Activated B cell treated with CpG ODN at 0.5 μM for 24 hours (primary cell): Measurements from ENCODE around the gene ZFYVE16. TPM values are rescaled to one million over a fixed set of nuclear protein-coding genes. Genes with fewer than 3 reads are reported as not detected.
A peak's percentile ranks its signal among the peaks of the same experiment; 100 is the strongest.
"Not testable (repeated sequence)": the region's sequence is repeated elsewhere in the genome, so short reads cannot be mapped to it uniquely, and the experiment has no call there.

Experiments
- ATAC-seq: fragments of 200-7000 bp; cut with Tn5 transposase; one replicate; pipeline ENCODE4 v1.10.0; 2021; ENCODE audit warnings: low read depth, mild to moderate bottlenecking, moderate library complexity
- CTCF ChIA-PET: fragments of 350-600 bp; sonication (Branson Sonifier 250); formaldehyde crosslinking; loops from one replicate; lab custom pipeline; 2021; ENCODE audit warnings: antibody characterized with exemption; lab: Charles Lee
- POLR2A ChIA-PET: fragments of 350-600 bp; sonication (Branson Sonifier 250); formaldehyde crosslinking; loops from one replicate; lab custom pipeline; 2021; ENCODE audit warnings: antibody characterized with exemption; lab: Charles Lee
- DNase-seq: peaks from one replicate; pipeline ENCODE4 v3.0.0; 2022
- H3K27ac Mint-ChIP-seq: one replicate; pipeline ENCODE4 v1.8.0; 2020; ENCODE audit warnings: mixed read lengths
- H3K27me3 Mint-ChIP-seq: one replicate; pipeline ENCODE4 v1.8.0; 2021; ENCODE audit warnings: mixed read lengths
- H3K36me3 Mint-ChIP-seq: one replicate; pipeline ENCODE4 v1.8.0; 2021; ENCODE audit warnings: low read depth, mixed read lengths
- H3K4me1 Mint-ChIP-seq: one replicate; pipeline ENCODE4 v1.8.0; 2021; ENCODE audit warnings: mixed read lengths
- H3K4me3 Mint-ChIP-seq: one replicate; pipeline ENCODE4 v1.8.0; 2020; ENCODE audit warnings: mild to moderate bottlenecking, mixed read lengths
- H3K9me3 Mint-ChIP-seq: one replicate; pipeline ENCODE4 v1.8.0; 2020; ENCODE audit warnings: mixed read lengths
- intact Hi-C: fragments of 100-400 bp; cut with micrococcal nuclease; formaldehyde crosslinking; loops from one replicate; pipeline ENCODE4 v1.15.1; 2024
- total RNA-seq: library from RNA; stranded (reverse); gene quantifications from 2 replicates; pipeline ENCODE4 v1.2.3, GENCODE V29; 2022
- TF ChIP-seq, protein P1 (sequence below): fragments of 200-600 bp; IDR thresholded peaks from one replicate; pipeline ENCODE4 v1.8.0; 2022; ENCODE audit warnings: antibody characterized with exemption, mild to moderate bottlenecking

The ZFYVE16 gene
- total RNA-seq, 1 donor from 2014 or later, result 21.1 TPM

DNA sequence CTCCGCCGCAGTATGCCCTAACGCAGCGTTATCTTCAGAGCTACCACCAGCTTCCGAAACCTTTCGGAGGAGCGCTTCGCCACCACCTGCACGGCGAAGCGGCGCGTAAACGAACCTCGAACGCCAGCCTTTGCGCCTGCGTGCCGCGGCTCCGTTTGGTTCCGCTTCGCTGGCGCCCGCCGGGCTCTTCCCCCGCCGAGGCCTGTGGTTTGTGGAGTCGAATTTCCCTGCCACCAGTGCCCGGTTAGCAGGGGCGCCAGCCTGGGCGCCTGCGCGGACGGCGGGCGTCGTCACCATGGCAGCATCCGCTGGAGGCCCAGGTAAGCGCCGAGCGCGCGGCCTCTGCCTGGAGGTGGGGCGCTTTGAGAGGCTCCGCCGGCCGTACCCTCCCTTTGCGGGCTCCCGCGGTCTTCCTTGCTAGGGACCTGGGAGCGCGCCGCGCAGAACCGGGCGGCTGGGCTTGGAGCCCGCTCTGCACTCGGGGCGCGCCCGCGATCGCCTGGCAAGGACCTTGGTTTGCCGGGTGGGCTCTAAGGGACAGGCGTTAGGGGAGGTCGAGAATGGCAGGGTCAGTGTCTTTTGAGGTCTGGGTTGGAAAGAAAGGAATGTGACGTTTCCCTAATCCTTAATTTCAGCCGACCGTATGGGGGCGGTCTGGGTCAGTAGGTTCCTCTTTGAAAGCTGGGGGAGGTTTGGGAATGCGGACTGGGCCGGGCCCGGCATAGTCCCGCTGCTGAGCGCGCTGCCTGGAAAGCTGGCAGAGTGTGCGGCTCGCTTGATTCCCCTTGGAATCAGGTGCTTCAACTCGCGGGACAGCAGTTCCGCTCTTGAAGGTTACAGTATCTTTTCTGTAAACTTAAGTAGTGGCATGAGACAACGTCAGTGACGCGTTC lies 80.2 kb downstream of the ZFYVE16 start, which contains the start of gene FAM151B:
Gene FAM151B (plus strand): TSS at position 272 of the 893 bp plus-strand sequence. CDS start 24 bp downstream, at position 296.
- intact Hi-C loops, result loop anchor here (5.0 kb wide), 3 partner anchors 81 to 231 kb away; partner anchors contain the start of genes SERINC5 and ZFYVE16
- Mint-ChIP-seq H3K27ac (no peak within 1 kb of the TSS), H3K9me3 (peaks cover 13% of the 10 kb centered on the region), H3K4me3 (peak within 1 kb of the TSS; percentile 78), H3K27me3 (peaks cover 37% of the 10 kb centered on the region), H3K4me1 (peaks cover 19% of the 10 kb centered on the region), H3K36me3 (peaks cover 3% of the 10 kb centered on the region)
- peak; percentile 87 for ATAC-seq
- DNase-seq, result peak; percentile 60
- ChIA-PET CTCF (no interaction called here), POLR2A (no interaction called here)
- TF ChIP-seq, protein P1, sequence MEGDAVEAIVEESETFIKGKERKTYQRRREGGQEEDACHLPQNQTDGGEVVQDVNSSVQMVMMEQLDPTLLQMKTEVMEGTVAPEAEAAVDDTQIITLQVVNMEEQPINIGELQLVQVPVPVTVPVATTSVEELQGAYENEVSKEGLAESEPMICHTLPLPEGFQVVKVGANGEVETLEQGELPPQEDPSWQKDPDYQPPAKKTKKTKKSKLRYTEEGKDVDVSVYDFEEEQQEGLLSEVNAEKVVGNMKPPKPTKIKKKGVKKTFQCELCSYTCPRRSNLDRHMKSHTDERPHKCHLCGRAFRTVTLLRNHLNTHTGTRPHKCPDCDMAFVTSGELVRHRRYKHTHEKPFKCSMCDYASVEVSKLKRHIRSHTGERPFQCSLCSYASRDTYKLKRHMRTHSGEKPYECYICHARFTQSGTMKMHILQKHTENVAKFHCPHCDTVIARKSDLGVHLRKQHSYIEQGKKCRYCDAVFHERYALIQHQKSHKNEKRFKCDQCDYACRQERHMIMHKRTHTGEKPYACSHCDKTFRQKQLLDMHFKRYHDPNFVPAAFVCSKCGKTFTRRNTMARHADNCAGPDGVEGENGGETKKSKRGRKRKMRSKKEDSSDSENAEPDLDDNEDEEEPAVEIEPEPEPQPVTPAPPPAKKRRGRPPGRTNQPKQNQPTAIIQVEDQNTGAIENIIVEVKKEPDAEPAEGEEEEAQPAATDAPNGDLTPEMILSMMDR, result no peak

DNA sequence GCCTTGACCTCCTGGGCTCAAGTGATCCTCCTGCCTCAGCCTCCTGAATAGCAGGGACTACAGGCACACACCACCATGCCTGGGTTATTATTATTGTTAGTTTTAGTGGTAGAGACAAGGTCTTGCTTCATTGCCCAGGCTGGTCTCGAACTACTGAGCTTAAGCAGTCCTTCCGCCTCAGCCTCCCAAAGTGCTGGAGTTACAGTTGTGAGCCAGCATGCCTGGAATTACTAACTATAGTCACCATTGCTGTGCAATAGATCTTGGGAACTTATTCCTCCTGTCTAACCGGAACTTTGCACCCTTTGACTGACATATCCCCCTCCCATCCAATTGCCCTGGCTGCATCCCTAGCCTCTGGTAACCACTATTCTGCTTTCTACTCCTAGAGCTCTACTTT lies 83.4 kb downstream of the ZFYVE16 start:
- peaks cover 8% of the 10 kb centered on the region for H3K9me3 Mint-ChIP-seq
- DNase-seq, result no peak
- no peak overlapping the region for H3K4me3 Mint-ChIP-seq
- ChIA-PET POLR2A (no interaction called here), CTCF (no interaction called here)
- TF ChIP-seq, protein P1, result no peak
- intact Hi-C loops, result no loop called here
- peaks cover 25% of the 10 kb centered on the region for H3K27me3 Mint-ChIP-seq
- ATAC-seq, result no peak
- H3K36me3 Mint-ChIP-seq, result no peaks in the 10 kb centered on the region
- no peak overlapping the region for H3K27ac Mint-ChIP-seq
- H3K4me1 Mint-ChIP-seq, result peaks cover 19% of the 10 kb centered on the region

- TF ChIP-seq, protein P1, result no peak
- Mint-ChIP-seq H3K36me3 (no peaks in the 10 kb centered on the region), H3K4me3 (no peak overlapping the region), H3K9me3 (no peaks in the 10 kb centered on the region), H3K4me1 (peaks cover 9% of the 10 kb centered on the region), H3K27me3 (peaks cover 19% of the 10 kb centered on the region), H3K27ac (no peak overlapping the region)
- ChIA-PET CTCF (no interaction called here), POLR2A (no interaction called here)
- intact Hi-C loops, result no loop called here
- DNase-seq (no peak), ATAC-seq (no peak)
Measured at GRCh38 chr5:80492741-80493140, 84.9 kb downstream of the ZFYVE16 start.

- H3K4me1 Mint-ChIP-seq, H3K36me3 Mint-ChIP-seq, H3K4me3 Mint-ChIP-seq, intact Hi-C loops, H3K9me3 Mint-ChIP-seq, POLR2A ChIA-PET, H3K27ac Mint-ChIP-seq, ATAC-seq, DNase-seq, CTCF ChIA-PET: not testable (repeated sequence)
- peaks cover 16% of the 10 kb centered on the region for H3K27me3 Mint-ChIP-seq
Measured at GRCh38 chr5:80493443-80493842, 85.6 kb downstream of the ZFYVE16 start.

DNA sequence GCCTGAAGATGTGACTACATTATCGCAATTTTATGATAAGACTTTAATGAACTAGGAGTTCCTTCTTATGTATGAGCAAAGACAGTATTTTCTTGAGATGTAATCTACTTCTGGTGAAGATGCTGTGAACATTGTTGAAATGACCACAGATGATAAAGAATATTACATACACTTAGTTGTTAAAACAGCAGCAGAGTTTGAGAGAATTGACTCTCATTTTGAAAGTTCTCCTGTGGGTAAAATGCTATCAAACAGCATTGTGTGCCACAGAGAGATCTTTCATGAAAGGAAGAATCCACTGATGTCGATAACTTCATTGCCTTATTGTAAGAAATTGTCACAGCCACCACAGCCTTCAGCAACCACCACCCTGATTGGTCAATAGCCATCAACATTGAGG lies 88.0 kb downstream of the ZFYVE16 start:
- TF ChIP-seq, protein P1, result no peak

More for the DNA sequence above, 88.0 kb downstream of the ZFYVE16 start:
- Mint-ChIP-seq H3K27me3 (peaks cover 12% of the 10 kb centered on the region), H3K9me3 (peaks cover 3% of the 10 kb centered on the region), H3K4me1 (no peaks in the 10 kb centered on the region), H3K4me3 (no peak overlapping the region), H3K27ac (no peak overlapping the region), H3K36me3 (no peaks in the 10 kb centered on the region)
- ATAC-seq (no peak), DNase-seq (no peak)
- intact Hi-C loops, result no loop called here
- POLR2A ChIA-PET, result no interaction called here
- CTCF ChIA-PET, result no interaction called here
